DMS53 treated with DMSO at 0.1 percent for 48 hours (cell line): Measurements from ENCODE around the gene DCLRE1B.

ENCODE experiments used
- DNase-seq: peaks from one replicate; lab custom pipeline; 2025; ENCODE audit not compliant: unreplicated experiment; lab: John Stamatoyannopoulos, UW

DCLRE1B gene

DNA sequence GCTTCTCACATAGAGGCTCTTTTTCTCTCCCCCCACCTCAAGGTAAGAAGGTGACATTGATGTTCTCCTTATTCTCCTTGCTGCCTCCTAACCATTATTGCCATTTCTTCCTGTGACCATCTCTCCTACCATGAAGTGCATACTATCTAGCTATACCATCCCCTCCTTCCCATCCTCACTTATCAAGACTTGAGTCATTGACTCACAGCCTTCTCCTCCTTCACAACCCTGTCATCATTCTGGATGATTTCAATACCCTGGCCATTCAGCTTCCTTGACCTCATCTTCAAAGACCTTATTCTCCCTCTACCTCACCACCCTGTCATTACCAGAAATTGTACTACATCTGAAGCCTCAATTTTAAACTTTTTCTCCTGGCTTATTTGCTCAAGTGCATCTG, 13.1 kb downstream of the DCLRE1B start:
- DNase-seq, result no peak

DNA sequence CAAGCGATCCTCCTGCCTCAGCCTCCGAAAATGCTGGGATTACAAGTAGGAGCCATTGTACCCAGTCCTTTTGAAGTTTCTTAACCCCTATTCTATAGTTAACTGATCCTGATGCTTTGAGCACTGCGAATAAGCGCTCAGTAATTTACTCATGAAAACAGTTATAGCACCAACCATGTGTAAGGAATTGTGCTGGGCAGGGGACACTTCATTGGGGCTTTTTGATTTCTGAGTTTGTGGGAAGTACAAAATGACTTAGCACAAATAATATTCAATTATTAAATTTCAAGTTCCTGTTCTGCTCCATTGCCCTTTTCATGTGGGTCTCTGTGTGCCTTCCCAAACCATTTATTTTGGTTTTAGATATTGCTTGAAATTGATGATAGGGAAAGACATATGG, 17.8 kb downstream of the DCLRE1B start:
- DNase-seq, result no peak

DNA sequence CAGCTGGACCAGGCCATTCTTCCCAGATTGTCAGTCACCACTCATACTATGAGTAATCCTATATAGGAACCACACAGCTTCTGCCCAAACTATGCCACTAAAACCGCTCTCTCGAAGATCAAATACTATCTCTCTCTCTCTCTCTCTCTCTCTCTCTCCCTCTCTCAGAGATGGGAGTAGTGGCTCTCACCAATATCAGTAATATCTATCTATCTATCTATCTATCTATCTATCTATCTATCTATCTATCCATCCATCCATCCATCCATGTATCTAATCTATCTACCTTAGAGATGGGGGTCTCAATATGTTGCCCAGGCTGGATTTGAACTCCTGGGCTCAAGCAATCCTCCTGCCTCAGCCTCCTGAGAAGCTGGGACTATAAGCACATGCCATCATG, 19.3 kb downstream of the DCLRE1B start:
- no peak for DNase-seq

DNA sequence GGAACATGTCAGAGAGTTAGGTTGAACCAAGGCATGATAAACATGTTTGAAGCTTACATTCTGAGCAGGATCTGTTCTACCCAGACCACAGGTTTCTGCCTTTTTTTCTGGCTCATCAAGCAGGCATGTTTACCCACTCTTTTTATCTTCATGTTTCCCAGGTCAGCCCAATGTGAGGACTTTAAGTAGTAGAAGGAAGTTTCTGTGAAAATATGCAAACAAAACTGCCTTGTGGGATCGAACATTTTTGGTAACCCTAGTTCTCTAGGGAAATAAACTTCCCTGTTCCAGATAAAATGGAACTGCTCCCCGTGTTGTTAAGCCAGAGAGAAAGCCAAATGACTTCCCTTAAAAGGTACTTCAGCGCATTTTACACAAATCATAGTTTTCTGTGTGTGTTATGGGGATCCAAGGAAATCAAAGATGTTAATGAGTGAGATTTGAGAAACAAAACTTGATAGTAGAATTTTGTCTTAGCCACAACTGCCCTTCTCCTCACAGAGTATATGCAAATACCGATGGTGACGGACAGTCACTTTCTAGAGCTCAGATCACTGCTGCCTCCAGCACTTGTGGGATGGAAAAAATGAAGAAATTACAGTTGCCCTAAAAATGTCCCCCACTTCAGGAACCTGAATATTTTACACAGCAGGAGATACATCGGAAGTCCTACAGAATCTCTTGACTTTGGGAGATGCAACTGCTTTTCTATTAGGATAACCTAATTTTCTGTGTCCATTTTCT, 23.2 kb downstream of the DCLRE1B start:
- DNase-seq, result no peak

DNA sequence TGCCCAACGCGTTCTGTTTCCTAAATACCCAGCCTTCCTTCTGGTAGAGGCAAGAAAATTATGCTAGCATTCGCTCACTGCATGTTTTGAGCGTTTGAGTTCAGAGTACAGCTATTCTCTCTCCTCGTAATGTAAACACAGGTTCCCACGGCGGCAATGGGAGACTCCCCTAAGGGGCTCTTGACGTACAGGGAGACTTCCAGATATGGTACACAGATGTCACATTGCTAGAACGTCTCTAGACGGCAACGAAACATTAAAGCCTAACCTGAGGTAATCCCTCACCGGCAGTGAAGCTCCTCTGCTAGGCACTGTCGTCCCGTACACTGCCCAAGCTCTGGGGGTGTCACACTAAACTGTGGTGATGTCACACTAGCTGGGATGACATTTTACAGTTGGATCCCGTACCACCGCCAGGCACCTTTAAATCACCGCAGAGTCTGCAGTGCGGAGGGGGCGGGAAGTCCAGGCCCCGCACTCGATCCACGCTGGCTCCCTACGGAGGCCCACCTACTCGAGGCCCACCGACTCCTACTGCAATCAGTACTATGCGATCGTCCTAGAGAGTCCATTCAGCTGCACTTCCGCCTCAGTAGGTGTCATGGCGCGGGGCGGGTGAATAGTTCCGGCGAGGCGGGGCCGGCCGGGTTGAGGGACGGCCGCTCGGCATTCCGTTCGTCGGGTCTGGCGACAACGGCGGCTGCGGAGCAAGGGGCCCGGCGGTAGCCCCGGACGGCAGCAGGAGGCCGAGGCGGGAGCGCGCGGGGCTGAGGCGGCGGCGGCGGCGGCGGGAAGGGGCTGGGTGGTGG, 24.0 kb downstream of the DCLRE1B start, which contains the start of gene HIPK1:
TSS of gene HIPK1 (plus strand) at position 384 of the 809 bp plus-strand sequence.
- peak; percentile 88 for DNase-seq

DNA sequence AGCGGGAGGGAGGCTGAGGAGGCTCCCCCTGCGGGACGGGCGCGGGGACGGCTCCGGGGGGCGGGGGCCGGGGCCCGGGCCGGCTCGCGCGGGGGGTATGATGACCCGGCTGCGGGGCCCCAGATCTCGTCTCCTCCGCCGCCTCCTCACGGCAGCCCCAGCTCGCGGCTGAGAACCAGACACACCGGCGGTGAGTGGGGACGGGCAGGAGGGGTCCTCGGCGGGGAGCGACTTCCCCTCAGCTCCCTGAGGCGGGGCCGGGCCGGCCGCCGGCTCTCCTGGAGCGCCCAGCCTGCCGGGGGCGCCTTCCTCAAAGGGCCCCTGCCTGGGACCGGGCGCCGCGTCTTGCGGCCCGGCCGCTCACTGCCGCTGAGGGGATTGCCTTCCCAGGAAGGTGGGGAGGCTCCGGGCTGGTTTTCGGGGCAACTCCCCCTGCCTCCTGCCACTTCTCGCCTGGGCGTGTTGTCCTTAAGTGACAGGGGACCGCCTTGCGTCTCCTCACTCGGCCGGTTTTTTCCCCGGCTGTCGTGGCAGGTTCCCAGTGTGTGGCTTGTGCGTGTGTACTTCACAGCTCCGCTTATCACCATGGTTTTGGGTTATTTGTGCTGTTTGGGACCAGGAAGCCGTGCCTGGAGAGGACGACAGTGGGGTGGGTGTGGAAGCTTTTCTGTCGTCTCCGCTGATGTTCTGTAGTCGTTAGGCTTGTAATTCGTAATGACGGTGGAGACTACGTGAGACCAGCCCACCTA, 24.8 kb downstream of the DCLRE1B start:
- DNase-seq, result peak; percentile 13

DNA sequence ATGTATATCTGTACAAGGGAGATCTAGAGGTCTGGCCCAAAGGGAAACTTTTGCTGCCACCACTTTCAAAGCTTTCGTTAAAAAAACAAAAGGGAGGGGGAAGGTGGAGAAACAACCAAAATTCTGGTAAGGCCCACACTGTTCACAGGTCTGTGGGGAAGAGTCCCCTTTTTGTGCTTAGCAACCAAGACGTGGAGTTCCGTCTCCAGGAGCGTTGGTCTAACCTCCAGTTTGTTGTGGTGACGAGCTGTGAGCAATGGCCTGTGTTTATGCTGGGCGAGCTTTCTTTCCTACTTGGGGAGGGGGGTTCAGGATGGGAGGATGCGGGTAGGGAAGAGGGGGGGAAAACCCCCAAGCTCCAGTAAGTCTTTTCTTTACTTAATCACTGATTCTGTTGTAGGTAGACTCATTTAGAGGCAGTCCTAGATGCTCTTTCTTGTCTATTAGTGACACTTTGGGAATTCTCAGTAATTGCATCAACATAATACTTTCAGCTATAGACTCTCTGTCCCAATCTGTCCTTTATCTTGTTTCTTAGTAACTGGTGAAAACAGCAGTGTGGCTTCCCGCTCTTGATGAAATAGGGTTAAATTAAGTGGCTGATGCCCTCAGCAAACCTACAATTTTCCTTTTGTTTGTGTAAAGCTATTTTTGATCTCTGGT, 25.5 kb downstream of the DCLRE1B start:
- no peak for DNase-seq

DNA sequence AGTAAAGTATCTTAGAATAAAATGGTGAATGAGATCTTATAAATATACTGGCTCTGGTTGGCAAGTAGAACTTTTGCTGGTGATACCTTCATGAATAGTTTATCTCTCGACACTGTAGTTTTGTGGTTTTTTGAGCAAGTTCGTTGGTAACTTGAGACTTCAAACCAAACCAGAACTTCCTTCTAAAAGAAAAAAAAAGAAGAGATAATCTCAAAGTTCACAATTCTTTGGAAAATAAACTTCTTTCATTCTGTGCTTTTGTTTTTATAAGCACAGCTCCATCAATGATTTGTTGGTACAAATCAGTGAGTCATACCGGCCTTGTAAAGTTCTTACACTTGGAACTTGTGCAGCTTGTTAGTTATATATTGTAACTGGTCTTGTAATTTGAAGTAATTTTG, 26.3 kb downstream of the DCLRE1B start:
- no peak for DNase-seq

DNA sequence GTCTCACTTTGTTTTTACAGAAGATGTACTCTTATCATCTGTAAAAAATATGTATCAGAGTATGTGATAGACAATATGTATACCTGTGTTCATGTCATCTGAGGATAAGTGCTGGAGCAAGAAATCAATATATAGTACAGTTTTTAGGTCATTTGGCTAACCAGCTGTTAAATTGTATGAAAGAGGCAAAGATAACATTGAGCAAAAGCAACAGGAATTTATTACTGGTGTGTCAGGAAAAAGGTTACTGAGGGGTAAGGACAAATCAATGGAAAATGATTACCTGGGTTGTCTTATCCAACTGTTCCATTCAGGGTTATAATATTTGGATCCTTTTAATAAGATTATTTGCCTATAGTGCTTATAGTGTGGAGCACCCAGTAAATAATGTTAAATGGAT, 28.9 kb downstream of the DCLRE1B start:
- no peak for DNase-seq

DNA sequence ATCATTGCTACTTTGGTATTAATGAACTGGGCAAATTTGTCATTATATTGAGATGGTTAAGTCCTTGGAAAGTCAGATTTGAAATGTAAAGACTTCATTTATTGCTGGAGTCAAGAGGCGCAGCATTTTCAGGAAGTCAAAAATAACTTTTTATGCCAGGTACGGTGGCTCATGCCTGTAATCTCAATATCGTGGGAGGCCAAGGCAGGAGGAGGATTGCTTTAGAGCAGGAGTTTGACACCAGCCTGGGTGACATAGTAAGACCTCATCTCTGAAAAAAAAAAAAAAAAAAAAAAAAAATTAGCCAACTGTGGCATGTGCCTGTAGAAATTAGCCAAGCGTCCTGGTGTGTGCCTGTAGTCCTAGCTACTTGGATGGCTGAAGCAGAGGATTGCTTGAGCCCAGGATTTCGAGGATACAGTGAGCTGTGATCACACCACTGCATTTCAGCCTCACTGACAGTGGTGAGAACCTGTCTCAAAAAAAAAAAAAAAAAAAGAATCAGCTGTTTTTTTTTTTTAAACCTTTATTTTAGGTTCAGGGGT, 29.5 kb downstream of the DCLRE1B start:
- DNase-seq, result no peak

DNA sequence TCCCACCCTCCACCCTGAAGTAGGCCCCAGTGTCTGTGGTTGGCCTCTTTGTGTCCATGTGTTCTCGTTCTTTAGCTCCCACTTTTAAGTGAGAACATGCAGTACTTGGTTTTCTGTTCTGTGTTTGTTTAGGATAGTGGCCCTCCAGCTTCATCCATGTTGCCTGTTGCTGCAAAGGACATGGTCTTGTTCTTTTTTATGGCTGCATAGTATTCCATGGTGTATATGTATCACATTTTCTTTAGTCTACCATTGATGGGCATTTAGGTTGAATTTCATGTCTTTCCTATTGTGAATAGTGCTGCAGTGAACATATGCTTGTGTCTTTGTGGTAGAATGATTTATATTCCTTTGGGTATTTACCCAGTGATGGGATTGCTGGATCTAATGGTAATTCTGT, 30.1 kb downstream of the DCLRE1B start:
- DNase-seq, result no peak

DNA sequence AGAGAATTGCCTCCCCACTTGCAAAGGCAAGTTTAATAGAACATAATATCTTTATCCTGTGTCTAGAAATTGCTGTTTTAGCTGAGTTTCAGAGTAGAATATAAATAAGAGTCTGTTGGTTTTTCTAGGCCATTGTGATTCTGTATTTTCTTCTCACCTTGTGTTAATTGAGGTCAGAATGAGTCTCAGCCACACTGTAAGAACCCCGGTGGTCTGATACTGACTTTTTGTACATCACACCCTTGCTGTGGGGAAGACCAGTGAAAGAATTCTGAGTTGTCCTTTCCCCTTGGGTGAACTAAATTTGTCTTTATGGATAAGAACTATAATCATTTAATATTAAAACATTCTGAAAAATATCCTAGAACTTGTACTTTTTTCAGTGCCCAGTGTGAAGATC, 30.8 kb downstream of the DCLRE1B start:
- DNase-seq, result no peak

DNA sequence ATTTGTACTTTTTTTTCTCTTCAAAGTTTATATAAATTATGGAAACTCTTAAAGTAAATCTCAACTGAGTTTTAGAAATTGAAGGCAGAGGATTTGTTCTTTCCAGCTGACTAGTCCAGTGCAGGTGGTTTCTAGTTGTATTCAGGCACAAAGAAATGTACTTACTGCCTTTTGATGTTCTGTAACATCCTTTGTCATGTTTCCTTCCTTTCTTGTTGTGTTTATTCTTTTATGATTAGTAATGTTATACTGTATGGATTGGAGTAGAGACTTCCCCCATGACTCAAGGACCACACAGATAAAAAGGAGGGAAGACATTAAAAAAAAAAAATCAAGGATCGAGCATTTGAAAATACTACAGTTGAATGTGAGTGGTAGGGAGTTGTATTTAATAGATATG, 32.0 kb downstream of the DCLRE1B start:
- no peak for DNase-seq

DNA sequence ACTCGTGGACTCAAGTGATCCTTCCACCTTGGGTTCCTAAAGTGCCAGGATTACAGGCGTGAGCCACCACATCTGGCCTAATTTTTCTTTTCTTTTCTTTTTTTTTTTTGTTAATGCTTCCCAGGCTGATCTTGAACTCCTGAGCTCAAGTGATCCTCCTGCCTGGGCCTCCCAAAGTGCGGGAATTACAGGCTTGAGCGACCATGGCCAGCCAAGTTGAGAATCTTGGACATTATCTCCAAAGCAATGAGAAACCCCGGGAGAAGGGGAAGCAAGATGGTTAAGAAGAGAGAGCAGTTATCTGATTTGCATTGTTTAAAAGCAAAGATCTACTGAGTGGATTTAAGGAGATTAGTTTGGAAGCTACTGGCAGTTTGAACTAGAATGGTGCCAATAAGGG, 33.1 kb downstream of the DCLRE1B start:
- no peak for DNase-seq

DNA sequence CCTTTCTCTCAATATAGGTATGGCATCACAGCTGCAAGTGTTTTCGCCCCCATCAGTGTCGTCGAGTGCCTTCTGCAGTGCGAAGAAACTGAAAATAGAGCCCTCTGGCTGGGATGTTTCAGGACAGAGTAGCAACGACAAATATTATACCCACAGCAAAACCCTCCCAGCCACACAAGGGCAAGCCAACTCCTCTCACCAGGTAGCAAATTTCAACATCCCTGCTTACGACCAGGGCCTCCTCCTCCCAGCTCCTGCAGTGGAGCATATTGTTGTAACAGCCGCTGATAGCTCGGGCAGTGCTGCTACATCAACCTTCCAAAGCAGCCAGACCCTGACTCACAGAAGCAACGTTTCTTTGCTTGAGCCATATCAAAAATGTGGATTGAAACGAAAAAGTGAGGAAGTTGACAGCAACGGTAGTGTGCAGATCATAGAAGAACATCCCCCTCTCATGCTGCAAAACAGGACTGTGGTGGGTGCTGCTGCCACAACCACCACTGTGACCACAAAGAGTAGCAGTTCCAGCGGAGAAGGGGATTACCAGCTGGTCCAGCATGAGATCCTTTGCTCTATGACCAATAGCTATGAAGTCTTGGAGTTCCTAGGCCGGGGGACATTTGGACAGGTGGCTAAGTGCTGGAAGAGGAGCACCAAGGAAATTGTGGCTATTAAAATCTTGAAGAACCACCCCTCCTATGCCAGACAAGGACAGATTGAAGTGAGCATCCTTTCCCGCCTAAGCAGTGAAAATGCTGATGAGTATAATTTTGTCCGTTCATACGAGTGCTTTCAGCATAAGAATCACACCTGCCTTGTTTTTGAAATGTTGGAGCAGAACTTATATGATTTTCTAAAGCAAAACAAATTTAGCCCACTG, 35.5 kb downstream of the DCLRE1B start:
- DNase-seq, result no peak

DNA sequence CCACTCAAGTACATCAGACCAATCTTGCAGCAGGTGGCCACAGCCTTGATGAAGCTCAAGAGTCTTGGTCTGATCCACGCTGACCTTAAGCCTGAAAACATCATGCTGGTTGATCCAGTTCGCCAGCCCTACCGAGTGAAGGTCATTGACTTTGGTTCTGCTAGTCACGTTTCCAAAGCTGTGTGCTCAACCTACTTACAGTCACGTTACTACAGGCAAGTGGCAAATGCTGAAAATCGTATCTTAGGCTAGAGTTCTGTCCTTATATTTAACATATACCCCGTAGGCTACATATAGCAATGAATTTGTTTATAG, 36.1 kb downstream of the DCLRE1B start:
- DNase-seq, result no peak

DNA sequence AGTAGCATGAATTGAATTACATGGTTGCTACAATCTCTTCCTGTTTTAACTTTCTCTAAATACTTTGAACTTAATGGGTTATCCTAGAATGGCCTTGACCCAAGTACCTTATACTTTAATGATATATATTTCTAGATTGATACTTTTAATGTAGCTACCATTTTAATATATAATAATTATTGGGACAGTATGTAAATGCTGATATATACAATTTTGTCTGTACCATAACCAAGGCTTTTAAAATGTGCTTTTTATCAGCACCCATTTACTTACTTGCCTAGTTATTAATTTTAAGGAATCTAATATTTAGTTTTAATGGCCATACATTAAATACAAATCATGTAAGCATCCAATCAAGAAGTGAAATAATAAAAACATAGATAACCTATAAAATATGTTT, 37.4 kb downstream of the DCLRE1B start:
- DNase-seq, result no peak

DNA sequence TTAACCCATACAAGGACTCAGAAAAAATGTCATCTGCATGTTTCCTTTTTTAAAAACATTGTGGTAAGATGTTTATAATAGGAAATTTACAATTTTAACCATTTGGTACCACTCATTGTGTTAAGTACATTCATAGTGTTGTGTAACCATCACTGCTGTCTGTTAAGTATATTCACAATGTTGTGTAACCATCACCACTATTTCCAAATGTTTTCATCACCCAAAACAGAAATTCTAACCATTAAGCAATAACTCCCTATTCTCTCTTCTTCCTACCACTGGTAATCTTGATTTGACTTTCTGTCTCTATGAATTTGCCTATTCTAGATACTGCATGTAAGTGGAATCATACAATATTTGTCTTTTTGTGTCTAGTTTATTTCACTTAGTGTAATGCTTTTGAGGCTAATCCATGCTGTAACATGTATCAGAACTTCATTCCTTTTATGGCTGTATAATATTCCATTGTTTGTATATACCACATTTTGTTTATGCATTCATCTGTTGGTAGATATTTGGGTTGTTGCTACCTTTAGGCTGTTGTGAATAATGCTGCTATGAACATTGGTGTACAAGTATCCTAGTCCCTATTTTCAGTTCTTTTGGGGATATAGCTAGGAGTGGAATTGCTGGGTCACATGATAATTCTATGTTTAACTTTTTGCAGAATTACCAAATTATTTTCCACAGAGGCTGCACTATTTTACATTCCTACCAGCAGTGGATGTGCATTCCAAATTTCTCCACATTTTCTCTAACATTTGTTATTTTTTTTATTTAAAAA, 38.1 kb downstream of the DCLRE1B start:
- no peak for DNase-seq

DNA sequence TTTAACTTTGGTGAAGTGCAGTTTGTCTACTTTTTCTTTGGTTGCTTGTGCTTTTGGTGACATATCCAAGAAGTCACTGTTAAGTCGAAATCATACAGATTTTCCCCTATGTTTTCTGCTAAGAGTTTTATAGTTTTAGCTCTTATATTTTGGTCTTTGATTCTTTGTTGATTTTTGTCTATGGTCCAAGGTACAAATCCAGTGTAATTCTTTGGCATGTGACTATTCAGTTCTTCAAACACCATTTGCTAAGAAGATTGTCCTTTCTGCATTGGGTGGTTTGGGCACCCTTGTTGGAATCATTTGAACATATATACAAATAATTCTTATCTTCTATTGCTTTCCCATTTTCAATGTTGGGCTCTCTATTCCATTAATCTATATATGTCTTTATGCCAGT, 40.2 kb downstream of the DCLRE1B start:
- no peak for DNase-seq
